MM.1S (cell line): ENCODE data around the gene PLIN4.
"Not testable (repeated sequence)": the region's sequence is repeated elsewhere in the genome, so short reads cannot be mapped to it uniquely, and the experiment has no call there.

ENCODE experiments used
- DNase-seq: peaks from one replicate; pipeline ENCODE4 v3.0.0-alpha.2; 2015
- H2AFZ ChIP-seq: fragments of 300-600 bp; sonication (generic); 2 replicates; pipeline ENCODE4 v1.6.0; 2016; ENCODE audit warnings: antibody characterized with exemption, low read length
- H3F3A ChIP-seq: fragments of 300-600 bp; sonication (generic); 2 replicates; pipeline ENCODE4 v1.6.1; 2016; ENCODE audit warnings: mild to moderate bottlenecking, antibody characterized with exemption, low read length, moderate library complexity, mixed read lengths; ENCODE audit not compliant: insufficient read depth
- H3K27ac ChIP-seq: fragments of 300-600 bp; sonication (generic); 2 replicates; pipeline ENCODE4 v1.5.1; 2016; ENCODE audit warnings: mild to moderate bottlenecking, low read length
- H3K27me3 ChIP-seq: fragments of 300-600 bp; sonication (generic); replicated peaks from 2 replicates; pipeline ENCODE4 v1.6.0; 2016; ENCODE audit warnings: low read length; ENCODE audit not compliant: insufficient read depth
- H3K36me3 ChIP-seq: fragments of 300-600 bp; sonication (generic); replicated peaks from 2 replicates; pipeline ENCODE4 v1.6.1; 2016; ENCODE audit warnings: mild to moderate bottlenecking, low read length, mixed read lengths; ENCODE audit not compliant: insufficient read depth
- H3K4me1 ChIP-seq: fragments of 300-600 bp; sonication (generic); 2 replicates; pipeline ENCODE4 v1.6.1; 2016; ENCODE audit warnings: low read length, mixed read lengths
- H3K4me2 ChIP-seq: fragments of 300-600 bp; sonication (generic); 2 replicates; pipeline ENCODE4 v1.6.0; 2016; ENCODE audit warnings: low read depth, low read length
- H3K4me3 ChIP-seq: fragments of 300-600 bp; sonication (generic); 2 replicates; pipeline ENCODE4 v1.5.1; 2016; ENCODE audit warnings: low read length, mixed read lengths
- H3K79me2 ChIP-seq: fragments of 300-600 bp; sonication (generic); 2 replicates; pipeline ENCODE4 v1.6.1; 2016; ENCODE audit warnings: mixed run types, low read length, mixed read lengths
- H3K9ac ChIP-seq: fragments of 300-600 bp; sonication (generic); 2 replicates; pipeline ENCODE4 v1.6.1; 2016; ENCODE audit warnings: low read length, mixed read lengths
- H3K9me2 ChIP-seq: fragments of 300-600 bp; sonication (generic); replicated peaks from 2 replicates; pipeline ENCODE4 v1.6.1; 2016; ENCODE audit warnings: mild to moderate bottlenecking, low read length, mixed read lengths; ENCODE audit not compliant: insufficient read depth
- H3K9me3 ChIP-seq: fragments of 300-600 bp; sonication (generic); replicated peaks from 2 replicates; pipeline ENCODE4 v1.6.1; 2016; ENCODE audit warnings: mild to moderate bottlenecking, low read length, mixed read lengths; ENCODE audit not compliant: insufficient read depth
- H4K20me1 ChIP-seq: fragments of 300-600 bp; sonication (generic); 2 replicates; pipeline ENCODE4 v1.6.1; 2016; ENCODE audit warnings: mild to moderate bottlenecking, low read length, moderate library complexity, mixed read lengths; ENCODE audit not compliant: insufficient read depth
- CTCF ChIP-seq: fragments of 300-600 bp; sonication (generic); IDR thresholded peaks from 2 replicates; pipeline ENCODE4 v1.5.1; 2016; ENCODE audit warnings: antibody characterized with exemption, low read length, mixed read lengths
- EZH2 ChIP-seq: fragments of 300-600 bp; sonication (generic); optimal IDR thresholded peaks from 2 replicates; pipeline ENCODE3; 2017; ENCODE audit warnings: low read depth, mild to moderate bottlenecking, antibody characterized with exemption, low read length, mixed read lengths
- EZH2phosphoT487 ChIP-seq: fragments of 300-600 bp; sonication (generic); IDR thresholded peaks from 2 replicates; pipeline ENCODE4 v1.6.1; 2018; ENCODE audit warnings: antibody characterized with exemption, low read length

Gene PLIN4

GRCh38 chr19:4566402-4567051, 48.2 kb upstream of the PLIN4 start:
- TF ChIP-seq EZH2phosphoT487 (no peak), CTCF (no peak), EZH2 (no peak)
- H3K4me2 ChIP-seq = no peak overlapping the region

GRCh38 chr19:4563562-4563961, 45.3 kb upstream of the PLIN4 start:
- not testable (repeated sequence) for H3K4me2 ChIP-seq, H3K9me2 ChIP-seq, DNase-seq, H3K4me1 ChIP-seq, H2AFZ ChIP-seq, H3K9me3 ChIP-seq, H3K4me3 ChIP-seq, H3K79me2 ChIP-seq, H3K36me3 ChIP-seq, H3F3A ChIP-seq, H3K27ac ChIP-seq, H3K9ac ChIP-seq, H4K20me1 ChIP-seq
- H3K27me3 ChIP-seq = peaks cover 79% of the 10 kb centered on the region

More at GRCh38 chr19:4566402-4567051, 48.2 kb upstream of the PLIN4 start:
- Histone ChIP-seq H3K9me3 (no peaks in the 10 kb centered on the region), H3F3A (no peaks in the 10 kb centered on the region), H3K9ac (no peak overlapping the region), H3K4me1 (no peaks in the 10 kb centered on the region), H3K9me2 (no peaks in the 10 kb centered on the region), H3K79me2 (no peaks in the 10 kb centered on the region), H2AFZ (no peak overlapping the region), H3K4me3 (no peak overlapping the region), H3K27me3 (peaks cover 79% of the 10 kb centered on the region), H4K20me1 (no peaks in the 10 kb centered on the region), H3K27ac (no peak overlapping the region), H3K36me3 (no peaks in the 10 kb centered on the region)
- no peak for DNase-seq

GRCh38 chr19:4562085-4562484, 43.8 kb upstream of the PLIN4 start:
- not testable (repeated sequence) for H3K4me1 ChIP-seq, H3K4me3 ChIP-seq, H2AFZ ChIP-seq, DNase-seq, H4K20me1 ChIP-seq, H3K79me2 ChIP-seq, H3F3A ChIP-seq, H3K9ac ChIP-seq, H3K27ac ChIP-seq, H3K9me3 ChIP-seq, H3K9me2 ChIP-seq, H3K4me2 ChIP-seq, H3K36me3 ChIP-seq
- H3K27me3 ChIP-seq = peaks cover 64% of the 10 kb centered on the region

- H2AFZ ChIP-seq = no peak within 1 kb of the TSS
- no peaks in the 10 kb centered on the region for H3K9me2 ChIP-seq
- H3K27me3 ChIP-seq = peaks cover 56% of the 10 kb centered on the region
- H3K4me3 ChIP-seq = no peak within 1 kb of the TSS
- no peak within 1 kb of the TSS for H3K27ac ChIP-seq
- no peaks in the 10 kb centered on the region for H3K4me1 ChIP-seq
- no peak within 1 kb of the TSS for H3K4me2 ChIP-seq
- H3K36me3 ChIP-seq = no peaks in the 10 kb centered on the region
- no peaks in the 10 kb centered on the region for H3K79me2 ChIP-seq
- H3F3A ChIP-seq = no peaks in the 10 kb centered on the region
- H3K9me3 ChIP-seq = no peaks in the 10 kb centered on the region
- H4K20me1 ChIP-seq = no peaks in the 10 kb centered on the region
- DNase-seq = no peak
- TF ChIP-seq EZH2 (no peak), EZH2phosphoT487 (no peak), CTCF (no peak)
- no peak within 1 kb of the TSS for H3K9ac ChIP-seq
Measured at GRCh38 chr19:4559569-4559968, 41.3 kb upstream of the PLIN4 start, which contains the start of gene SEMA6B. Gene SEMA6B, minus strand, starts transcription at chr19:4559684. Its CDS starts 1,227 bp downstream, at chr19:4558457.
